AG04449 (cell line): ENCODE measurements around the gene THYN1.
"Not testable (repeated sequence)": the region's sequence is repeated elsewhere in the genome, so short reads cannot be mapped to it uniquely, and the experiment has no call there.

Experiments used
- CTCF ChIA-PET: fragments of 350-600 bp; formaldehyde crosslinking; extraction: SDS; loops from one replicate; lab custom pipeline; 2021; ENCODE audit warnings: antibody characterized with exemption; lab: Yijun Ruan, JAX
- POLR2A ChIA-PET: fragments of 400-600, 350-600 bp; formaldehyde crosslinking; extraction: SDS; loops from one replicate; lab custom pipeline; 2020; ENCODE audit warnings: antibody characterized with exemption, inconsistent platforms; lab: Yijun Ruan, JAX
- DNase-seq: peaks from one replicate; pipeline ENCODE4 v3.0.0-alpha.2; 2010; ENCODE audit warnings: low read depth, low spot score
- H3K4me3 ChIP-seq: 2 replicates; pipeline ENCODE4 v1.5.1; 2011; ENCODE audit warnings: low read depth, mild to moderate bottlenecking, control low read depth, low read length
- CTCF ChIP-seq: IDR thresholded peaks from one replicate; pipeline ENCODE4 v1.5.1; 2011; ENCODE audit warnings: mild to moderate bottlenecking, moderate library complexity, low read length, control low read depth, inconsistent platforms; ENCODE audit not compliant: insufficient read depth; ENCODE audit errors: missing control alignments

THYN1 gene

GRCh38 chr11:134282121-134283045, 29.2 kb upstream of the THYN1 start:
- TF ChIP-seq CTCF, result no peak
- H3K4me3 ChIP-seq, result no peak overlapping the region
- no peak for DNase-seq
- POLR2A ChIA-PET, result no interaction called here
- CTCF ChIA-PET, result no interaction called here

- POLR2A ChIA-PET, H3K4me3 ChIP-seq: not testable (repeated sequence)
Observed at GRCh38 chr11:134281635-134282034, 28.5 kb upstream of the THYN1 start.

GRCh38 chr11:134278356-134278755, 25.2 kb upstream of the THYN1 start:
- TF ChIP-seq CTCF, result no peak
- DNase-seq, result no peak
- ChIA-PET CTCF (interaction anchor here (1.2 to 1.7 kb wide), 2 partner anchors 10 to 35 kb away, joined by 3 to 5 read pairs; no protein-coding TSS in a partner anchor), POLR2A (no interaction called here)
- H3K4me3 ChIP-seq, result no peak overlapping the region

More at GRCh38 chr11:134281635-134282034, 28.5 kb upstream of the THYN1 start:
- DNase-seq, CTCF ChIA-PET: not testable (repeated sequence)

GRCh38 chr11:134277183-134278001, 24.2 kb upstream of the THYN1 start:
- no peak overlapping the region for H3K4me3 ChIP-seq
- CTCF ChIA-PET, result interaction anchor here (1.7 kb wide), 1 partner anchor 9 kb away, joined by 5 read pairs; no protein-coding TSS in a partner anchor
- POLR2A ChIA-PET, result no interaction called here
- no peak for DNase-seq
- no peak for TF ChIP-seq CTCF

GRCh38 chr11:134276396-134277182, 23.4 kb upstream of the THYN1 start:
- CTCF ChIA-PET, result no interaction called here
- TF ChIP-seq CTCF, result no peak
- no peak for DNase-seq
- POLR2A ChIA-PET, result no interaction called here
- H3K4me3 ChIP-seq, result no peak overlapping the region; the same call in 1 of the 2 replicates
